ENCODE measurements around the gene PPP6R2.

The PPP6R2 gene

GRCh38 chr22:50341977-50342650, 1.0 kb upstream of the PPP6R2 start:
- peak overlapping the region in 1 of 2 donors; percentile 74 for H3K9ac ChIP-seq (ENCODE audit: low read depth in 1 of 2, low read length in 2 of 2)
- no peaks in the 10 kb centered on the region for H3K36me3 ChIP-seq (ENCODE audit: control insufficient read depth in 1 of 2, insufficient read depth in 2 of 2, low read length in 2 of 2)
- H3K4me1 ChIP-seq (ENCODE audit: control insufficient read depth in 1 of 2, insufficient read depth in 2 of 2, low read length in 2 of 2), result peaks cover 6 to 19% of the 10 kb centered on the region in 2 donors
- H3K27me3 ChIP-seq (ENCODE audit: control insufficient read depth in 1 of 2, insufficient read depth in 2 of 2, low read length in 2 of 2), result no peaks in the 10 kb centered on the region
- H3K27ac ChIP-seq (ENCODE audit: low read depth, low read length), result peak overlapping the region; percentile 6
- peak overlapping the region; percentile 74 to 75 for H3K4me3 ChIP-seq (ENCODE audit: low read depth in 1 of 2, low read length in 2 of 2)
- no peaks in the 10 kb centered on the region for H3K9me3 ChIP-seq (ENCODE audit: control insufficient read depth in 1 of 2, low read length in 2 of 2)

DNA sequence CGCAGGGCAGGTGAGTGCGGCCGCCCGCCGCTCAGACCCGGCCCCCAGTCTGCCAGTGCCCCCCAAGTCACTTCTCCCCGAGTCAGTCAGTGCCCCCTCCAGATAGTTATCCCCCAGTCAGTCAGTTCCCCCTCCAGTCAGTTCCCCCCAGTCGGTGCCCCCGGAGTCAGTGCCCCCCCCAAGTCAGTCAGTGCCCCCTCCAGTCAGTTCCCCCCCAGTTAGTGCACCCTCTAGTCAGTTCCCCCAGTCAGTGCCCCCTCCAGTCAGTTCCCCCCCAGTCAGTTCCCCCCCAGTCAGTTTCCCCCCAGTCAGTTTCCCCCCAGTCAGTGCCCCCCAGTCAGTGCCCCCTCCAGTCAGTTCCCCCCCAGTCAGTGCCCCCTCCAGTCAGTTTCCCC, 411 bp downstream of the PPP6R2 start:
- H3K27ac ChIP-seq (ENCODE audit: low read depth, low read length), result peak overlapping the region; percentile 56
- peak overlapping the region; percentile 72 to 78 for H3K4me3 ChIP-seq (ENCODE audit: low read depth in 1 of 2, low read length in 2 of 2)
- H3K27me3 ChIP-seq (ENCODE audit: control insufficient read depth in 1 of 2, insufficient read depth in 2 of 2, low read length in 2 of 2), result no peaks in the 10 kb centered on the region
- H3K36me3 ChIP-seq (ENCODE audit: control insufficient read depth in 1 of 2, insufficient read depth in 2 of 2, low read length in 2 of 2), result no peaks in the 10 kb centered on the region
- H3K9me3 ChIP-seq (ENCODE audit: control insufficient read depth in 1 of 2, low read length in 2 of 2), result no peaks in the 10 kb centered on the region
- peaks cover 6 to 21% of the 10 kb centered on the region in 2 donors for H3K4me1 ChIP-seq (ENCODE audit: control insufficient read depth in 1 of 2, insufficient read depth in 2 of 2, low read length in 2 of 2)
- peak overlapping the region; percentile 57 to 75 for H3K9ac ChIP-seq (ENCODE audit: low read depth in 1 of 2, low read length in 2 of 2)

- Histone ChIP-seq H3K27me3 (ENCODE audit: control insufficient read depth in 1 of 2, insufficient read depth in 2 of 2, low read length in 2 of 2) (no peaks in the 10 kb centered on the region), H3K9ac (ENCODE audit: low read depth in 1 of 2, low read length in 2 of 2) (no peak overlapping the region), H3K9me3 (ENCODE audit: control insufficient read depth in 1 of 2, low read length in 2 of 2) (no peaks in the 10 kb centered on the region), H3K4me1 (ENCODE audit: control insufficient read depth in 1 of 2, insufficient read depth in 2 of 2, low read length in 2 of 2) (peaks cover 6 to 21% of the 10 kb centered on the region in 2 donors), H3K4me3 (ENCODE audit: low read depth in 1 of 2, low read length in 2 of 2) (no peak overlapping the region), H3K36me3 (ENCODE audit: control insufficient read depth in 1 of 2, insufficient read depth in 2 of 2, low read length in 2 of 2) (no peaks in the 10 kb centered on the region), H3K27ac (ENCODE audit: low read depth, low read length) (no peak overlapping the region)
Observed at GRCh38 chr22:50346470-50346869, 3.3 kb downstream of the PPP6R2 start.

GRCh38 chr22:50347157-50347556, 4.0 kb downstream of the PPP6R2 start:
- Histone ChIP-seq H3K27me3 (ENCODE audit: control insufficient read depth in 1 of 2, insufficient read depth in 2 of 2, low read length in 2 of 2) (no peaks in the 10 kb centered on the region), H3K4me1 (ENCODE audit: control insufficient read depth in 1 of 2, insufficient read depth in 2 of 2, low read length in 2 of 2) (peaks cover 4 to 18% of the 10 kb centered on the region in 2 donors), H3K4me3 (ENCODE audit: low read depth in 1 of 2, low read length in 2 of 2) (no peak overlapping the region), H3K27ac (ENCODE audit: low read depth, low read length) (no peak overlapping the region), H3K36me3 (ENCODE audit: control insufficient read depth in 1 of 2, insufficient read depth in 2 of 2, low read length in 2 of 2) (no peaks in the 10 kb centered on the region), H3K9ac (ENCODE audit: low read depth in 1 of 2, low read length in 2 of 2) (no peak overlapping the region), H3K9me3 (ENCODE audit: control insufficient read depth in 1 of 2, low read length in 2 of 2) (no peaks in the 10 kb centered on the region)

DNA sequence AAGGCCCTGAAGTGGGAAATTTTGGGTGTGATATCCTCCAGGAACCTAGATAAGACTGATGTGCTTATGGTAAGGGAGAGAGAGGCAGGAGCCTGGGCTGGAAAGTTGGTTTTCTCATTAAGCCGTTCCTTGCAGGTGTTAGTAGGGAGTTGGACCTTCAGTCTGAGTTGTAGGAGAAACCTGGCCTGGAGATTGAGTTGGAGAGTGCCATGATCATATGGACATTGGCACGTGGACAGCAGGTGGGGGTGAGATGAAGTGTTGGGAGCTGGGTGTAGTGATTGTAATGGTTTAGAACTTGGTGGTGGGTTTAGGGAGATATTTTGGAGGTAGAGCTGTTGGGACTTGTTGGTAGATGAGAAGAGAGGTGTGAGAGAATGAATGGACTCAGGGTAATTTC, 4.9 kb downstream of the PPP6R2 start:
- Histone ChIP-seq H3K27ac (ENCODE audit: low read depth, low read length) (no peak overlapping the region), H3K9me3 (ENCODE audit: control insufficient read depth in 1 of 2, low read length in 2 of 2) (no peaks in the 10 kb centered on the region), H3K4me3 (ENCODE audit: low read depth in 1 of 2, low read length in 2 of 2) (no peak overlapping the region), H3K27me3 (ENCODE audit: control insufficient read depth in 1 of 2, insufficient read depth in 2 of 2, low read length in 2 of 2) (no peaks in the 10 kb centered on the region), H3K4me1 (ENCODE audit: control insufficient read depth in 1 of 2, insufficient read depth in 2 of 2, low read length in 2 of 2) (peaks cover 0 to 10% of the 10 kb centered on the region in 2 donors), H3K9ac (ENCODE audit: low read depth in 1 of 2, low read length in 2 of 2) (no peak overlapping the region), H3K36me3 (ENCODE audit: control insufficient read depth in 1 of 2, insufficient read depth in 2 of 2, low read length in 2 of 2) (peaks cover 0 to 5% of the 10 kb centered on the region in 2 donors)

DNA sequence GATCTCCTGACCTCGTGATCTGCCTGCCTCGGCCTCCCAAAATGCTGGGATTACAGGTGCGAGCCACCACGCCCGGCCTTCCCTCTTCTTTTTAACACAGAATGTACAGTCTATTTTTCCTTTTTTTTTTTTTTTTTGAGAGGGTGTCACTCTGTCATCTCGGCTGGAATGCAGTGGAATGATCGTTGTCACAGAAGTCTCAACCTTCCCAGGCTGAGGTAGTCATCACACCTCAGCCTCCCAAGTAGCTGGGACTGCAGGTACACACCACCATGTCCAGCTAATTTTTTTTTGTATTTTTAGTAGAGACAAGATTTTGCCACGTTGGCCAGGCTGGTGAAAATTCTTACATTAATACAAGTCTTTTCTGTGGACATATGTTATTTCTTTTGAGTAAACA, 13.1 kb downstream of the PPP6R2 start:
- Histone ChIP-seq H3K36me3 (ENCODE audit: control insufficient read depth in 1 of 2, insufficient read depth in 2 of 2, low read length in 2 of 2) (peaks cover 0 to 15% of the 10 kb centered on the region in 2 donors), H3K4me3 (ENCODE audit: low read depth in 1 of 2, low read length in 2 of 2) (no peak overlapping the region), H3K9ac (ENCODE audit: low read depth in 1 of 2, low read length in 2 of 2) (no peak overlapping the region), H3K27me3 (ENCODE audit: control insufficient read depth in 1 of 2, insufficient read depth in 2 of 2, low read length in 2 of 2) (no peaks in the 10 kb centered on the region), H3K9me3 (ENCODE audit: control insufficient read depth in 1 of 2, low read length in 2 of 2) (no peaks in the 10 kb centered on the region), H3K27ac (ENCODE audit: low read depth, low read length) (no peak overlapping the region), H3K4me1 (ENCODE audit: control insufficient read depth in 1 of 2, insufficient read depth in 2 of 2, low read length in 2 of 2) (no peaks in the 10 kb centered on the region)

DNA sequence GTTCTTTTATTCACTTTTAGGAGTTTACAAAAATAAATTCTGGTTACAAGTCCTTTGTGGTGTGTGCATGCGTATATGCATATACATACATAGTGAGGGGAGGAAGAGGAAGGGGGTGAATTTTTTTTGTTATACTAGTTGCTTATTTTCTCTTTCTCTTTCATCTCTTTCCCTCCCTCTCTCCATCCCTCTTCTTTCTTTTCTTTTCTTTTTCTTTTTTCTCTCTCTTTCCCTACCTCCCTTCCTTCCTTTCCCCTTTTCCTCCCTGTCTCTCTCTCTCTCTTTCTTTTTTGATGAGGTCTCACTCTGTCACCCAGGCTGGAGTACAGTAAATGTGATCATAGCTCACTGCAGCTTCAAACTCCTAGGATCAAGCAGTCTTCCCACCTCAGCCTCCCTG, 14.1 kb downstream of the PPP6R2 start:
- Histone ChIP-seq H3K27ac (ENCODE audit: low read depth, low read length) (no peak overlapping the region), H3K4me3 (ENCODE audit: low read depth in 1 of 2, low read length in 2 of 2) (no peak overlapping the region), H3K4me1 (ENCODE audit: control insufficient read depth in 1 of 2, insufficient read depth in 2 of 2, low read length in 2 of 2) (peaks cover 0 to 1% of the 10 kb centered on the region in 2 donors), H3K9ac (ENCODE audit: low read depth in 1 of 2, low read length in 2 of 2) (no peak overlapping the region), H3K27me3 (ENCODE audit: control insufficient read depth in 1 of 2, insufficient read depth in 2 of 2, low read length in 2 of 2) (no peaks in the 10 kb centered on the region), H3K36me3 (ENCODE audit: control insufficient read depth in 1 of 2, insufficient read depth in 2 of 2, low read length in 2 of 2) (peaks cover 0 to 25% of the 10 kb centered on the region in 2 donors), H3K9me3 (ENCODE audit: control insufficient read depth in 1 of 2, low read length in 2 of 2) (no peaks in the 10 kb centered on the region)

DNA sequence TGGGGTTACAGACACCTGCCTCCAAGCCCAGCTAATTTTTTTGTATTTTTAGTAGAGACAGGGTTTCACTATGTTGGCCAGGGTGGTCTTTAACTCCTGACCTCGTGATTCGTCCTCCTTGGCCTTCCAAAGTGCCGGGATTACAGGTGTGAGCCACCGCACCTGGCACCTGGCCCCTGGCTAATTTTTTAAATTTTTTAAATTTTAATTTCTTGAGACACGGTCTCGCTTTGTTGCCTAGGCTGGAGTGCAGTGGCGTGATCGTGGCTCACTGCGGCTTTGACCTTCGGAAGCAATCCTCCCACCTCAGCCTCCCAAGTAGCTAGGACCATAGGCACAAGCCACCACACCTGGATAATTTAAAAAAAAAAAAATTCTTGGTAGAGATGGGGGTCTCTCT, 14.6 kb downstream of the PPP6R2 start:
- Histone ChIP-seq H3K9me3 (ENCODE audit: control insufficient read depth in 1 of 2, low read length in 2 of 2) (no peaks in the 10 kb centered on the region), H3K36me3 (ENCODE audit: control insufficient read depth in 1 of 2, insufficient read depth in 2 of 2, low read length in 2 of 2) (peaks cover 0 to 25% of the 10 kb centered on the region in 2 donors), H3K27ac (ENCODE audit: low read depth, low read length) (no peak overlapping the region), H3K9ac (ENCODE audit: low read depth in 1 of 2, low read length in 2 of 2) (no peak overlapping the region), H3K27me3 (ENCODE audit: control insufficient read depth in 1 of 2, insufficient read depth in 2 of 2, low read length in 2 of 2) (no peaks in the 10 kb centered on the region), H3K4me1 (ENCODE audit: control insufficient read depth in 1 of 2, insufficient read depth in 2 of 2, low read length in 2 of 2) (peaks cover 0 to 3% of the 10 kb centered on the region in 2 donors), H3K4me3 (ENCODE audit: low read depth in 1 of 2, low read length in 2 of 2) (no peak overlapping the region)

DNA sequence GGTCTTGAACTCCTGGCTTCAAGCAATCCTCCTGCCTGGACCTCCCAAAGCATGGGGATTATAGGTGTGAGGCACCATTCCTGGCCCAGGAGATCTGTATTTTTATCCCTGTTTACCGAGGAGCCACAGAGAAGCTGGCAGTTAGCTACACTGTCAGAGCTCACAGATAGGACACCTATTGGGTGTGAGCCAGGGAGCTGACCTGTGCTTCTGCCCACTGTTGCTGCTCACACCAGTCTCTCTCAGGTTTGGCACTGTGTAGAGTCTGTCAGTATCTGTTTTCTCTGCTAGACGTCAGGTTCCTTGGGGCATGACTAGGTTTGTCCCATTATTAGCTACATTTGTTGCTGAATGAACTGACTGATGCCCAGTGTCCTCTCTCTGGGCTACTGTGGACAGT, 17.5 kb downstream of the PPP6R2 start:
- no peak overlapping the region for H3K4me3 ChIP-seq (ENCODE audit: low read depth in 1 of 2, low read length in 2 of 2)
- no peaks in the 10 kb centered on the region for H3K27me3 ChIP-seq (ENCODE audit: control insufficient read depth in 1 of 2, insufficient read depth in 2 of 2, low read length in 2 of 2)
- H3K9ac ChIP-seq (ENCODE audit: low read depth in 1 of 2, low read length in 2 of 2), result no peak overlapping the region
- no peak overlapping the region for H3K27ac ChIP-seq (ENCODE audit: low read depth, low read length)
- H3K36me3 ChIP-seq (ENCODE audit: control insufficient read depth in 1 of 2, insufficient read depth in 2 of 2, low read length in 2 of 2), result peaks cover 0 to 21% of the 10 kb centered on the region in 2 donors
- no peaks in the 10 kb centered on the region for H3K9me3 ChIP-seq (ENCODE audit: control insufficient read depth in 1 of 2, low read length in 2 of 2)
- peaks cover 0 to 4% of the 10 kb centered on the region in 2 donors for H3K4me1 ChIP-seq (ENCODE audit: control insufficient read depth in 1 of 2, insufficient read depth in 2 of 2, low read length in 2 of 2)

- H3K36me3 ChIP-seq (ENCODE audit: control insufficient read depth in 1 of 2, insufficient read depth in 2 of 2, low read length in 2 of 2), result peaks cover 0 to 21% of the 10 kb centered on the region in 2 donors
- H3K9me3 ChIP-seq (ENCODE audit: control insufficient read depth in 1 of 2, low read length in 2 of 2), result no peaks in the 10 kb centered on the region
- H3K27ac ChIP-seq (ENCODE audit: low read depth, low read length), result no peak overlapping the region
- H3K27me3 ChIP-seq (ENCODE audit: control insufficient read depth in 1 of 2, insufficient read depth in 2 of 2, low read length in 2 of 2), result no peaks in the 10 kb centered on the region
- peak overlapping the region in 1 of 2 donors; percentile 15 for H3K9ac ChIP-seq (ENCODE audit: low read depth in 1 of 2, low read length in 2 of 2)
- H3K4me1 ChIP-seq (ENCODE audit: control insufficient read depth in 1 of 2, insufficient read depth in 2 of 2, low read length in 2 of 2), result peaks cover 0 to 9% of the 10 kb centered on the region in 2 donors
- no peak overlapping the region for H3K4me3 ChIP-seq (ENCODE audit: low read depth in 1 of 2, low read length in 2 of 2)
Observed at GRCh38 chr22:50361222-50361621, 18.1 kb downstream of the PPP6R2 start.
